HFF-Myc (cell line): ENCODE data around the gene ZPBP2.

Experiments
- DNase-seq: peaks from one replicate; pipeline ENCODE4 v3.0.0-alpha.2; 2011; ENCODE audit warnings: low read depth; ENCODE audit errors: extremely low read depth
- H3K4me3 ChIP-seq: replicated peaks from 2 replicates; pipeline ENCODE4 v1.5.1; 2011; ENCODE audit warnings: low read depth, mild to moderate bottlenecking, control low read depth, low read length
- CTCF ChIP-seq: IDR thresholded peaks from 2 replicates; pipeline ENCODE4 v1.5.1; 2012; ENCODE audit warnings: mild to moderate bottlenecking, low read depth, low read length, control low read depth; ENCODE audit errors: missing control alignments

The ZPBP2 gene

GRCh38 chr17:39908789-39909352, 40.9 kb downstream of the ZPBP2 start:
- DNase-seq, result no peak
- no peak overlapping the region for H3K4me3 ChIP-seq
- no peak for TF ChIP-seq CTCF

- no peak for DNase-seq
- TF ChIP-seq CTCF, result no peak
These were observed 46.0 kb downstream of the ZPBP2 start for GRCh38 chr17:39913989-39914388.

DNA sequence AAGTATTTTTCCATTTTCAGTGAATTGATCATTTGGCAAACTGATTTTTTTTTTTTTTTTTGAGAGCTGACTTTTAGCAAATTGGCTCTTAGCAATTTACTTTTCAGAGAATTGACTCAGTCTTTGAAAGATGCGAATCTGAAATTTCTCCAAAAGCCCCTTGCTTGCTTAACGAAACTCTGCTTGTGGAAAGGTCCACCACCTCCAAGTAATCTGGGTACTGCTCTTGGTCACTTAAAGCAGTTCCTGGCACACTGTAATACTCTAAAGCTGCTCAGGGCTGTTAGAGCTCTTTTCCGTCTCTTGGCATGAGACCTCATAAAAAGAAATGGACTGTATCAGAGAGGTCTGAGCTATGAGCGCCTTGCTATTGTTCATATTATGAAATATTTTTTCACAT, 47.6 kb downstream of the ZPBP2 start:
- TF ChIP-seq CTCF, result no peak
- no peak for DNase-seq
- H3K4me3 ChIP-seq, result no peak overlapping the region

More at GRCh38 chr17:39913989-39914388, 46.0 kb downstream of the ZPBP2 start:
- no peak overlapping the region for H3K4me3 ChIP-seq

DNA sequence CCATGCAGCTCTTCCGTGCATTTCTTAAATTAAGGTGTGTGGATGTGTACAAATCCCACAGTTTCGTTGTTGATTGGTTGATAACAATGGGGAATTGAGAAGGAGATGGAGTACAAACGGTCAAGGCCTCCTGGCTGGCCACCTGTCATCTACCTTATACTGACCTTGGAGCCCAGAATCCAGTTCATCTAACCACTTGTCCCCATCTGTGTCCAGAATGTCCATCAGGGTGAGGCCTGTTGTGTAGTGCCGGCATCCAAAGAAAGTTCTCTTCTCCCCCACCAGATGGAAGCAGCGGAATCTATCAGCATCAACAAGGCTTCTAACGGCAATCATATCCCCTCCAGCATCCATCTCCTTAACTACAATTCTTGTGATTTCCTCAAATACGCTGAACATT, 48.9 kb downstream of the ZPBP2 start:
- no peak for DNase-seq
- peak; percentile 18 for TF ChIP-seq CTCF
- no peak overlapping the region for H3K4me3 ChIP-seq

DNA sequence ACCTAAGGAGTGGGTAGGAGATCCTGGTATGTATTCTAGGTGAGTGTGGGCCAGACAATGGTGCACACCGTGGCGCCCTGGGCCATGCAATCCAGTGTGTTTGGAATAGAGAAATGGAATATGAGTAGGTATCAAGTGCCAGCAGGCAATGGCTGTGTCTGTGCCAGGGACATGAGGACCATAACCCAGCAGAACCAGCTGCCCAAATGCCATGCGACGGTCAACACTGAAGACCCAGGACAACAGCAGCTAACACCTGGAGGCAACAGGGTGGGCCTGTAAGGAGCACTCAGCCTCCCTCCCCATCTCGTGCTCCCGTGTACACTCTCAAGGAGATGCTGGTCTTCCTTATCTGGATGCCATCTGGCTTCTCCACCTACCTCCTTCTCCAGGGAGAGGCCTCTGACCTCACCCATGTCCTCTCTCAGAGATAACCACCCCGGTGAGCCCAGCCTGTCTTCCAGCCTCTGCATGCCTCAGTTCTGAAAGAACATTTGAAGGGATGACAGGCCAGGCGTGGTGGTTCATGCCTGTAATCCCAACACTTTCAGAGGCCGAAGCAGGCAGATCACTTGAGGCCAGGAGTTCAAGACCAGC, 51.2 kb downstream of the ZPBP2 start:
- no peak for TF ChIP-seq CTCF

GRCh38 chr17:39920218-39921210, 52.5 kb downstream of the ZPBP2 start:
- TF ChIP-seq CTCF, result no peak
- no peak for DNase-seq
- H3K4me3 ChIP-seq, result no peak overlapping the region

More for the DNA sequence above, 51.2 kb downstream of the ZPBP2 start:
- no peak for DNase-seq
- H3K4me3 ChIP-seq, result no peak overlapping the region
